B cell (primary cell): Measurements from ENCODE around the gene FAM149B1. TPM values are rescaled to one million over a fixed set of nuclear protein-coding genes. Genes with fewer than 3 reads are reported as not detected.

ENCODE experiments used
- ATAC-seq: fragments of 200-7000 bp; cut with Tn5 transposase; one replicate; pipeline ENCODE4 v1.10.0; 2021; ENCODE audit warnings: low read depth, mild to moderate bottlenecking, moderate number of reproducible peaks, moderate library complexity
- CTCF ChIA-PET: fragments of 350-600 bp; sonication (Branson Sonifier 250); formaldehyde crosslinking; loops from one replicate; lab custom pipeline; 2021; ENCODE audit warnings: antibody characterized with exemption, inconsistent platforms; lab: Charles Lee
- POLR2A ChIA-PET: fragments of 350-600 bp; sonication (Branson Sonifier 250); formaldehyde crosslinking; loops from one replicate; lab custom pipeline; 2021; ENCODE audit warnings: antibody characterized with exemption; lab: Charles Lee
- DNase-seq: peaks from one replicate; pipeline ENCODE4 v3.0.0; 2013
- H2AFZ ChIP-seq: 2 replicates; pipeline ENCODE4 v1.6.1; 2012; ENCODE audit warnings: mild to moderate bottlenecking, low read depth, low read length; ENCODE audit not compliant: insufficient read depth, poor library complexity, severe bottlenecking
- H3K27ac ChIP-seq, 2 donors: 1 replicate in 1 of 2; 2 replicates in 1 of 2; pipeline ENCODE4 v1.5.1; 2012 to 2013; ENCODE audit warnings: low read length in 2 of 2, mild to moderate bottlenecking in 2 of 2, moderate library complexity in 1 of 2
- H3K27me3 ChIP-seq, 4 experiments: fragments of 200-600 bp in 1 of 4; sonication (generic) in 1 of 4; replicated peaks in 1 of 4; 1 replicate in 2 of 4; 2 replicates in 2 of 4; pipeline versions ENCODE4 v1.6.1 to v1.7.0; 2013 to 2016; ENCODE audit warnings: low read length in 3 of 4, mild to moderate bottlenecking in 2 of 4, mixed read lengths in 1 of 4, moderate library complexity in 1 of 4; ENCODE audit not compliant: insufficient read depth in 4 of 4, control insufficient read depth in 3 of 4; ENCODE audit errors: control extremely low read depth in 1 of 4
- H3K36me3 ChIP-seq, 2 experiments: replicated peaks in 1 of 2; 1 replicate in 1 of 2; 2 replicates in 1 of 2; pipeline versions ENCODE4 v1.6.1 to v1.7.1; 2013; ENCODE audit warnings: low read length in 1 of 2; ENCODE audit not compliant: insufficient read depth in 2 of 2, control insufficient read depth in 1 of 2; ENCODE audit errors: control extremely low read depth in 1 of 2, extremely low read depth in 1 of 2
- H3K4me1 ChIP-seq, 2 donors: fragments of 200-600 bp in 1 of 2; sonication (generic) in 1 of 2; 1 replicate in 1 of 2; 2 replicates in 1 of 2; pipeline versions ENCODE4 v1.5.1 to v1.6.1; 2013 to 2017; ENCODE audit warnings: low read length in 2 of 2; ENCODE audit not compliant: control insufficient read depth in 2 of 2, insufficient read depth in 2 of 2
- H3K4me2 ChIP-seq: replicated peaks from 2 replicates; pipeline ENCODE3; 2012; ENCODE audit warnings: mild to moderate bottlenecking, low read depth, low read length; ENCODE audit not compliant: poor library complexity, severe bottlenecking
- H3K4me3 ChIP-seq, 5 experiments: fragments of 200-600 bp in 1 of 5; sonication (generic) in 1 of 5; 1 replicate in 3 of 5; 2 replicates in 2 of 5; pipeline versions ENCODE4 v1.5.1 to v1.7.0; 2011 to 2016; ENCODE audit warnings: low read length in 4 of 5, mild to moderate bottlenecking in 4 of 5, low read depth in 2 of 5, control low read depth in 1 of 5, moderate library complexity in 1 of 5; ENCODE audit not compliant: insufficient read depth in 1 of 5; ENCODE audit errors: control extremely low read depth in 1 of 5, extremely low read depth in 1 of 5
- H3K79me2 ChIP-seq: fragments of 200-600 bp; sonication (generic); one replicate; pipeline ENCODE4 v1.6.0; 2016; ENCODE audit warnings: low read length; ENCODE audit not compliant: control insufficient read depth, insufficient read depth
- H3K9ac ChIP-seq: fragments of 200-600 bp; sonication (generic); 2 replicates; pipeline ENCODE4 v1.6.1; 2017; ENCODE audit warnings: mild to moderate bottlenecking, low read length, moderate library complexity
- H3K9me3 ChIP-seq, 3 donors: one replicate each; pipeline versions ENCODE4 v1.6.1 to v1.7.1; 2013; ENCODE audit warnings: low read length in 2 of 3; ENCODE audit not compliant: control insufficient read depth in 2 of 3, insufficient read depth in 1 of 3; ENCODE audit errors: control extremely low read depth in 1 of 3
- H4K20me1 ChIP-seq: 2 replicates; pipeline ENCODE4 v1.6.0; 2012; ENCODE audit warnings: mild to moderate bottlenecking, low read length; ENCODE audit not compliant: insufficient read depth, control insufficient read depth, poor library complexity, severe bottlenecking
- H3K27ac Mint-ChIP-seq: one replicate; pipeline ENCODE4 v1.8.0; 2021; ENCODE audit warnings: mixed read lengths
- H3K27me3 Mint-ChIP-seq: one replicate; pipeline ENCODE4 v1.8.0; 2021; ENCODE audit warnings: mixed read lengths
- H3K4me1 Mint-ChIP-seq: one replicate; pipeline ENCODE4 v1.8.0; 2021; ENCODE audit warnings: mixed read lengths
- H3K4me3 Mint-ChIP-seq: one replicate; pipeline ENCODE4 v1.8.0; 2021; ENCODE audit warnings: mixed read lengths
- H3K9me3 Mint-ChIP-seq: one replicate; pipeline ENCODE4 v1.8.0; 2022; ENCODE audit warnings: mixed read lengths; ENCODE audit not compliant: insufficient read depth
- EZH2 ChIP-seq: IDR thresholded peaks from 2 replicates; pipeline ENCODE4 v1.6.1; 2012; ENCODE audit warnings: borderline replicate concordance, low read depth, mild to moderate bottlenecking, moderate library complexity, low read length; ENCODE audit not compliant: insufficient read depth, poor library complexity, severe bottlenecking
- WGBS: methylation state at CpG from one replicate; pipeline ENCODE4 v1.1.5; 2013; ENCODE audit warnings: missing lambda C conversion rate; ENCODE audit not compliant: insufficient coverage; 5-methylcytosine and 5-hydroxymethylcytosine counted together
- intact Hi-C: fragments of 100-400 bp; cut with micrococcal nuclease; formaldehyde crosslinking; loops from one replicate; pipeline ENCODE4 v1.10.0; 2022
- polyA plus RNA-seq: library from polyadenylated mRNA; depleted of rRNA; stranded (reverse); fragments of >200 nt; gene quantifications from 2 replicates; pipeline ENCODE4 v1.2.3, GENCODE V29; 2012
- total RNA-seq, 2 donors: library from RNA; stranded (reverse); fragments of 120-200 nt in 1 of 2; gene quantifications; 1 replicate in 1 of 2; 2 replicates in 1 of 2; pipeline versions ENCODE4 v1.2.3 to v1.2.4, GENCODE V29; 2013 to 2022
- TF ChIP-seq, protein P1 (sequence below): fragments of 200-600 bp; IDR thresholded peaks from one replicate; pipeline ENCODE4 v1.8.0; 2022; ENCODE audit warnings: antibody characterized with exemption, mild to moderate bottlenecking

Gene FAM149B1
- total and polyA plus RNA-seq, 2 donors (not counting 1 experiment from before 2014, with no cell fraction given) = 22.5 to 24.3 TPM

GRCh38 chr10:73139251-73139650 is 28.7 kb upstream of the FAM149B1 start:
- ChIA-PET POLR2A (interaction anchor here (0.7 kb wide), 1 partner anchor 43 kb away, joined by 3 read pairs; no protein-coding TSS in a partner anchor), CTCF (interaction anchor here (2.5 kb wide), 1 partner anchor 43 kb away, joined by 9 read pairs; the partner anchor contains the start of gene P4HA1)

DNA sequence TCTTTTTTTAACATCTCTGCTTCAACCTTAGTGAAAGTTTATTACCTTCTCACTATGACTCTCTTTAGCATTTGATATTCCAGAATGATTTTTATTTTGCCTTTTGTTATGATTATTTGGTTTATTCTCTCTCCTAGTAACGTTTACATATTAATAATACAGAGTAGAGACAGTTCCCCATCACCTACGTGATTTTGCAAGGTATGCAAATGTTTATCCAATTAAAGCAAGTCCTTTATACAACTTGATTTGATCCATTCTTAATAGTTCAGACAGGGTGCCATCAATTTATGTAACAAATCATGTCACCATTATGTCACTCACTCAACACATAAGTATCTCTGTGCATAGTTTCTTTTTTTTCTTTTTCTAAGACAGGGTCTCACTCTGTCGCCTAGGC is 26.3 kb upstream of the FAM149B1 start:
- peaks cover 9 to 75% of the 10 kb centered on the region in 2 experiments for H3K36me3 ChIP-seq
- no peak overlapping the region for H3K27ac Mint-ChIP-seq

More at GRCh38 chr10:73139251-73139650, 28.7 kb upstream of the FAM149B1 start:
- WGBS = 100% methylated on average over 1 of the region's 2 CpGs
- Histone ChIP-seq H2AFZ (no peak overlapping the region), H3K27ac (no peak overlapping the region), H3K4me1 (no peaks in the 10 kb centered on the region), H3K4me3 (no peak overlapping the region), H4K20me1 (peaks cover 4% of the 10 kb centered on the region), H3K27me3 (no peaks in the 10 kb centered on the region), H3K9ac (no peak overlapping the region), H3K36me3 (peaks cover 9 to 73% of the 10 kb centered on the region in 2 experiments), H3K4me2 (no peak overlapping the region), H3K79me2 (no peaks in the 10 kb centered on the region), H3K9me3 (no peaks in the 10 kb centered on the region)
- Mint-ChIP-seq H3K27ac (no peak overlapping the region), H3K27me3 (no peaks in the 10 kb centered on the region), H3K4me1 (peaks cover 3% of the 10 kb centered on the region), H3K9me3 (no peaks in the 10 kb centered on the region), H3K4me3 (no peak overlapping the region)
- intact Hi-C loops = no loop called here
- ATAC-seq (no peak), DNase-seq (no peak)
- TF ChIP-seq, protein P1, sequence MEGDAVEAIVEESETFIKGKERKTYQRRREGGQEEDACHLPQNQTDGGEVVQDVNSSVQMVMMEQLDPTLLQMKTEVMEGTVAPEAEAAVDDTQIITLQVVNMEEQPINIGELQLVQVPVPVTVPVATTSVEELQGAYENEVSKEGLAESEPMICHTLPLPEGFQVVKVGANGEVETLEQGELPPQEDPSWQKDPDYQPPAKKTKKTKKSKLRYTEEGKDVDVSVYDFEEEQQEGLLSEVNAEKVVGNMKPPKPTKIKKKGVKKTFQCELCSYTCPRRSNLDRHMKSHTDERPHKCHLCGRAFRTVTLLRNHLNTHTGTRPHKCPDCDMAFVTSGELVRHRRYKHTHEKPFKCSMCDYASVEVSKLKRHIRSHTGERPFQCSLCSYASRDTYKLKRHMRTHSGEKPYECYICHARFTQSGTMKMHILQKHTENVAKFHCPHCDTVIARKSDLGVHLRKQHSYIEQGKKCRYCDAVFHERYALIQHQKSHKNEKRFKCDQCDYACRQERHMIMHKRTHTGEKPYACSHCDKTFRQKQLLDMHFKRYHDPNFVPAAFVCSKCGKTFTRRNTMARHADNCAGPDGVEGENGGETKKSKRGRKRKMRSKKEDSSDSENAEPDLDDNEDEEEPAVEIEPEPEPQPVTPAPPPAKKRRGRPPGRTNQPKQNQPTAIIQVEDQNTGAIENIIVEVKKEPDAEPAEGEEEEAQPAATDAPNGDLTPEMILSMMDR = no peak

More for the DNA sequence above, 26.3 kb upstream of the FAM149B1 start:
- H3K79me2 ChIP-seq = no peaks in the 10 kb centered on the region
- H3K9me3 Mint-ChIP-seq = no peaks in the 10 kb centered on the region
- no peak overlapping the region for H3K4me3 ChIP-seq
- no peak overlapping the region for H3K4me2 ChIP-seq
- ATAC-seq (no peak), DNase-seq (no peak)
- intact Hi-C loops = no loop called here
- peaks cover 3% of the 10 kb centered on the region for H3K4me1 Mint-ChIP-seq
- H4K20me1 ChIP-seq = peaks cover 4% of the 10 kb centered on the region
- no peak overlapping the region for H3K9ac ChIP-seq
- H3K4me1 ChIP-seq = no peaks in the 10 kb centered on the region
- WGBS = 100% methylated on average over 1 of the region's 3 CpGs
- H3K27me3 Mint-ChIP-seq = no peaks in the 10 kb centered on the region
- CTCF ChIA-PET = interaction anchor here (1.1 kb wide), 1 partner anchor 1958 kb away, joined by 3 read pairs; no protein-coding TSS in a partner anchor
- H3K4me3 Mint-ChIP-seq = no peak overlapping the region
- no peaks in the 10 kb centered on the region for H3K27me3 ChIP-seq
- H3K9me3 ChIP-seq = no peaks in the 10 kb centered on the region
- POLR2A ChIA-PET = no interaction called here
- H2AFZ ChIP-seq = no peak overlapping the region
- TF ChIP-seq, protein P1 = no peak
- no peak for TF ChIP-seq EZH2
- H3K27ac ChIP-seq = no peak overlapping the region
